Peyer's patch (tissue), 4 donors: Measurements from ENCODE around the gene ABCA7.
A peak's percentile ranks its signal among the peaks of the same experiment; 100 is the strongest.

Experiments
- POLR2A ChIP-seq, 2 donors: fragments of 450-650 bp; IDR thresholded peaks; one replicate each; pipeline ENCODE4 v1.5.1; 2017; ENCODE audit warnings: antibody characterized with exemption in 2 of 2, mild to moderate bottlenecking in 2 of 2, moderate library complexity in 2 of 2
- TF ChIP-seq, protein P1 (sequence below), 6 experiments: fragments of 450-650 bp in 4 of 6; fragments of 200-600 bp in 2 of 6; sonication (generic) in 1 of 6; IDR thresholded peaks; one replicate each; pipeline ENCODE4 v1.5.1; 2017 to 2019; ENCODE audit warnings: antibody characterized with exemption in 6 of 6, mild to moderate bottlenecking in 3 of 6, moderate library complexity in 1 of 6

DNA sequence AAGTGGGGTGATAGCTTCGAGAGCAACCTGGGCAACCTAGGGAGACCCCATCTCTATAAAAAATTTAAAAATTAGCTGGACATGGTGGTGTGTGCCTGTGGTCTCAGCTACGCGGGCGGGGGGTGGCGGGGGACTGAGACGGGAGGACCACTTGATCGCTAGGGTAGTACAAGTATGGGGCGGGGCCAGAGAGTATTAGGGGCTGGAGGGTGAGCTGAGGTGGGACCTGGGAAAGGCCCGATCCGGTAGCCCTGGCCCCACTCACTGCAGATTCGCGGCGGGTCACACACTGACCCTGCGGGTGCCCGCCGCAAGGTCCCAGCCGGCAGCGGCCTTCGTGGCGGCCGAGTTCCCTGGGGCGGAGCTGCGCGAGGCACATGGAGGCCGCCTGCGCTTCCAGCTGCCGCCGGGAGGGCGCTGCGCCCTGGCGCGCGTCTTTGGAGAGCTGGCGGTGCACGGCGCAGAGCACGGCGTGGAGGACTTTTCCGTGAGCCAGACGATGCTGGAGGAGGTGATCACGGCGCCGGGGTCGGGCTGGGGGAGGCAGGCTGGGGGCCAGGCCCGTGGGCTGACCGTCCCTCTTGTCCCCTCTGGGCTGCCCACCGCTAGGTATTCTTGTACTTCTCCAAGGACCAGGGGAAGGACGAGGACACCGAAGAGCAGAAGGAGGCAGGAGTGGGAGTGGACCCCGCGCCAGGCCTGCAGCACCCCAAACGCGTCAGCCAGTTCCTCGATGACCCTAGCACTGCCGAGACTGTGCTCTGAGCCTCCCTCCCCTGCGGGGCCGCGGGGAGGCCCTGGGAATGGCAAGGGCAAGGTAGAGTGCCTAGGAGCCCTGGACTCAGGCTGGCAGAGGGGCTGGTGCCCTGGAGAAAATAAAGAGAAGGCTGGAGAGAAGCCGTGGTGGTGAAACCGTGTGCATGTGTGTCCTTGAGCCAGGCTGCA lies 25.0 kb downstream of the ABCA7 start:
- TF ChIP-seq, protein P1, sequence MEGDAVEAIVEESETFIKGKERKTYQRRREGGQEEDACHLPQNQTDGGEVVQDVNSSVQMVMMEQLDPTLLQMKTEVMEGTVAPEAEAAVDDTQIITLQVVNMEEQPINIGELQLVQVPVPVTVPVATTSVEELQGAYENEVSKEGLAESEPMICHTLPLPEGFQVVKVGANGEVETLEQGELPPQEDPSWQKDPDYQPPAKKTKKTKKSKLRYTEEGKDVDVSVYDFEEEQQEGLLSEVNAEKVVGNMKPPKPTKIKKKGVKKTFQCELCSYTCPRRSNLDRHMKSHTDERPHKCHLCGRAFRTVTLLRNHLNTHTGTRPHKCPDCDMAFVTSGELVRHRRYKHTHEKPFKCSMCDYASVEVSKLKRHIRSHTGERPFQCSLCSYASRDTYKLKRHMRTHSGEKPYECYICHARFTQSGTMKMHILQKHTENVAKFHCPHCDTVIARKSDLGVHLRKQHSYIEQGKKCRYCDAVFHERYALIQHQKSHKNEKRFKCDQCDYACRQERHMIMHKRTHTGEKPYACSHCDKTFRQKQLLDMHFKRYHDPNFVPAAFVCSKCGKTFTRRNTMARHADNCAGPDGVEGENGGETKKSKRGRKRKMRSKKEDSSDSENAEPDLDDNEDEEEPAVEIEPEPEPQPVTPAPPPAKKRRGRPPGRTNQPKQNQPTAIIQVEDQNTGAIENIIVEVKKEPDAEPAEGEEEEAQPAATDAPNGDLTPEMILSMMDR (IDR thresholded peaks at IDR 0.05), result peak; percentile 86 to 93 (median 90)
- no peak for TF ChIP-seq POLR2A (IDR thresholded peaks at IDR 0.05)
